Measurements from ENCODE around the gene BCDIN3D. TPM values are rescaled to one million over a fixed set of nuclear protein-coding genes. Genes with fewer than 3 reads are reported as not detected.

The BCDIN3D gene
- total and polyA plus RNA-seq, 9 of the 15 experiments (the other 6 are each of a cell fraction or from before 2014, with no cell fraction given) = 3.7 to 6.9 (median 5.6) TPM

DNA sequence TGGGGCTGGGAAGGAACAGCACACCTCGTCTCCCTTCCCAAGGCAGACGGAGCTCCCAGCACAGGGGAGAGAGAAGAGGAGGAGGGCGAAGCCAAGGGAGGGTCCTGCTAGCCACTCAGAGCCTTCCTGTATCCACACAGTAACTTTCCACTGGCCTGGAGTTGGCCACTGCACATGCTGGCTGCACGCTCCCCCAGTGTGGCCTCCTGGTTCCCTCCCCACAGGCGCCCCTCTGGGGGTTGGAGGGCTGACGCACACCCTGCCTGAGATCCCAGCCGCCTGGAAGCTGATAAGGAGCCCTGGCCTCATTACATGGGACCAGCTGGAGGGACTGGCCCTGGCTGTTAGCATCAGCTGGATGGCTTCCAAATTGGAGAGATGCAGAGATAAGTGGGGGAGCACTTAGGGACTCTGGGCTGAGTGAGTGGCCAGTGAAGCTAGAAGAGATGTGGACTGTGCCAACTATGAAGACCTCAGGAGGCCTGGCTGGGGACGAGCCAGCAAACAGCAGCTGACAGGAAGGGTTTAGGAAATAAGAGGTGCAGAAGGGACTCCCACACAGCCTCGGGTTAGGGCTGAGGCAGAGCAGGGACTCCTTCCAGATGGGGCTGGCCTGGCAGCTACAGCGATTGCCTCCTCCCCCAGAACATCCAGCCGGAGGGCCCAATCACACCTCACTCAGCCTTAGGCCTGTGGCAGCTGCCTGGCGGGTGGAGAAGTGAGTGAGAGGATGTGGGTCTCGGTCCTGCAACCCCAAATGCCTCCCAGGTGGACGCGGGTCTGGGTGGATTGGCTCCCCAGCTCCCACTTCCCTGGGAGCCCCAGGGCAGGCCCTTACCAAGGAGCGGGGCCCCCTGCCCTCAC, 26.3 kb upstream of the BCDIN3D start (continued):
- TF ChIP-seq BDP1 (IDR thresholded peaks at IDR 0.05; ENCODE audit: insufficient read depth, insufficient read length) = no peak
- no peak for TF ChIP-seq NCOA4 (IDR thresholded peaks at IDR 0.05; ENCODE audit: partially characterized antibody)
- TF ChIP-seq HOXB6 (CRISPR knock-in tag; IDR thresholded peaks at IDR 0.05; ENCODE audit: borderline replicate concordance) = no peak
- TF ChIP-seq SMAD4 (CRISPR knock-in tag; conservative IDR thresholded peaks at IDR 0.05) = peak; percentile 98
- TF ChIP-seq ARID2 (IDR thresholded peaks at IDR 0.05) = no peak
- no peak for TF ChIP-seq ZSCAN29 (IDR thresholded peaks at IDR 0.05)
- no peak for TF ChIP-seq RBM17 (IDR thresholded peaks at IDR 0.05; ENCODE audit: borderline replicate concordance, low read depth, low read length)
- TF ChIP-seq BHLHE40 (IDR thresholded peaks at IDR 0.05; ENCODE audit: low read length) = peak; percentile 94
- TF ChIP-seq MTA1 (IDR thresholded peaks at IDR 0.05; ENCODE audit: borderline replicate concordance) = peak; percentile 90
- no peak for TF ChIP-seq SREBF1 (IDR thresholded peaks at IDR 0.05; ENCODE audit: borderline replicate concordance, low read depth, low read length)
- TF ChIP-seq, protein P1, sequence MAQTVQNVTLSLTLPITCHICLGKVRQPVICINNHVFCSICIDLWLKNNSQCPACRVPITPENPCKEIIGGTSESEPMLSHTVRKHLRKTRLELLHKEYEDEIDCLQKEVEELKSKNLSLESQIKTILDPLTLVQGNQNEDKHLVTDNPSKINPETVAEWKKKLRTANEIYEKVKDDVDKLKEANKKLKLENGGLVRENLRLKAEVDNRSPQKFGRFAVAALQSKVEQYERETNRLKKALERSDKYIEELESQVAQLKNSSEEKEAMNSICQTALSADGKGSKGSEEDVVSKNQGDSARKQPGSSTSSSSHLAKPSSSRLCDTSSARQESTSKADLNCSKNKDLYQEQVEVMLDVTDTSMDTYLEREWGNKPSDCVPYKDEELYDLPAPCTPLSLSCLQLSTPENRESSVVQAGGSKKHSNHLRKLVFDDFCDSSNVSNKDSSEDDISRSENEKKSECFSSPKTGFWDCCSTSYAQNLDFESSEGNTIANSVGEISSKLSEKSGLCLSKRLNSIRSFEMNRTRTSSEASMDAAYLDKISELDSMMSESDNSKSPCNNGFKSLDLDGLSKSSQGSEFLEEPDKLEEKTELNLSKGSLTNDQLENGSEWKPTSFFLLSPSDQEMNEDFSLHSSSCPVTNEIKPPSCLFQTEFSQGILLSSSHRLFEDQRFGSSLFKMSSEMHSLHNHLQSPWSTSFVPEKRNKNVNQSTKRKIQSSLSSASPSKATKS (CRISPR knock-in tag; IDR thresholded peaks at IDR 0.05) = no peak
- TF ChIP-seq TGIF2 (CRISPR knock-in tag; IDR thresholded peaks at IDR 0.05) = no peak
- no peak for TF ChIP-seq ZFP1 (CRISPR knock-in tag; IDR thresholded peaks at IDR 0.05)
- TF ChIP-seq ELF1 (tag; IDR thresholded peaks at IDR 0.05) = no peak
- TF ChIP-seq, protein P2, sequence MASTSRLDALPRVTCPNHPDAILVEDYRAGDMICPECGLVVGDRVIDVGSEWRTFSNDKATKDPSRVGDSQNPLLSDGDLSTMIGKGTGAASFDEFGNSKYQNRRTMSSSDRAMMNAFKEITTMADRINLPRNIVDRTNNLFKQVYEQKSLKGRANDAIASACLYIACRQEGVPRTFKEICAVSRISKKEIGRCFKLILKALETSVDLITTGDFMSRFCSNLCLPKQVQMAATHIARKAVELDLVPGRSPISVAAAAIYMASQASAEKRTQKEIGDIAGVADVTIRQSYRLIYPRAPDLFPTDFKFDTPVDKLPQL (IDR thresholded peaks at IDR 0.05; ENCODE audit: extremely low read depth, insufficient read length) = no peak
- TF ChIP-seq, protein P3, sequence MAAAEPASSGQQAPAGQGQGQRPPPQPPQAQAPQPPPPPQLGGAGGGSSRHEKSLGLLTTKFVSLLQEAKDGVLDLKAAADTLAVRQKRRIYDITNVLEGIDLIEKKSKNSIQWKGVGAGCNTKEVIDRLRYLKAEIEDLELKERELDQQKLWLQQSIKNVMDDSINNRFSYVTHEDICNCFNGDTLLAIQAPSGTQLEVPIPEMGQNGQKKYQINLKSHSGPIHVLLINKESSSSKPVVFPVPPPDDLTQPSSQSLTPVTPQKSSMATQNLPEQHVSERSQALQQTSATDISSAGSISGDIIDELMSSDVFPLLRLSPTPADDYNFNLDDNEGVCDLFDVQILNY (CRISPR knock-in tag; IDR thresholded peaks at IDR 0.05) = no peak
- TF ChIP-seq, protein P4, sequence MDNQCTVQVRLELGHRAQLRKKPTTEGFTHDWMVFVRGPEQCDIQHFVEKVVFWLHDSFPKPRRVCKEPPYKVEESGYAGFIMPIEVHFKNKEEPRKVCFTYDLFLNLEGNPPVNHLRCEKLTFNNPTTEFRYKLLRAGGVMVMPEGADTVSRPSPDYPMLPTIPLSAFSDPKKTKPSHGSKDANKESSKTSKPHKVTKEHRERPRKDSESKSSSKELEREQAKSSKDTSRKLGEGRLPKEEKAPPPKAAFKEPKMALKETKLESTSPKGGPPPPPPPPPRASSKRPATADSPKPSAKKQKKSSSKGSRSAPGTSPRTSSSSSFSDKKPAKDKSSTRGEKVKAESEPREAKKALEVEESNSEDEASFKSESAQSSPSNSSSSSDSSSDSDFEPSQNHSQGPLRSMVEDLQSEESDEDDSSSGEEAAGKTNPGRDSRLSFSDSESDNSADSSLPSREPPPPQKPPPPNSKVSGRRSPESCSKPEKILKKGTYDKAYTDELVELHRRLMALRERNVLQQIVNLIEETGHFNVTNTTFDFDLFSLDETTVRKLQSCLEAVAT (IDR thresholded peaks at IDR 0.05) = no peak
- no peak for TF ChIP-seq ZNF561 (CRISPR knock-in tag; conservative IDR thresholded peaks at IDR 0.05)
- TF ChIP-seq MYBL2 (IDR thresholded peaks at IDR 0.05; ENCODE audit: low read depth) = no peak
- TF ChIP-seq MYBL2 (CRISPR knock-in tag; IDR thresholded peaks at IDR 0.05; ENCODE audit: borderline replicate concordance) = no peak
- no peak for TF ChIP-seq TBP (optimal IDR thresholded peaks at IDR 0.05; ENCODE audit: low read depth, low read length)
- TF ChIP-seq BRCA1 (IDR thresholded peaks at IDR 0.05) = no peak
- TF ChIP-seq BRCA1 (CRISPR knock-in tag; IDR thresholded peaks at IDR 0.05) = no peak
